Ectodermal cell (in vitro differentiated cells): ENCODE results near the gene MASP1.

Experiments
- H3K27ac ChIP-seq: 2 replicates; pipeline ENCODE4 v1.7.0; 2013; ENCODE audit warnings: mild to moderate bottlenecking, low read depth, low read length; ENCODE audit not compliant: insufficient read depth, poor library complexity, severe bottlenecking
- H3K27me3 ChIP-seq: 2 replicates; pipeline ENCODE4 v1.7.0; 2013; ENCODE audit warnings: mild to moderate bottlenecking, low read length; ENCODE audit not compliant: insufficient read depth, control insufficient read depth, poor library complexity, severe bottlenecking
- H3K36me3 ChIP-seq: one replicate; pipeline ENCODE4 v1.7.0; 2013; ENCODE audit warnings: low read length; ENCODE audit not compliant: control insufficient read depth, insufficient read depth
- H3K4me1 ChIP-seq: one replicate; pipeline ENCODE4 v1.7.0; 2013; ENCODE audit warnings: low read length; ENCODE audit not compliant: control insufficient read depth, insufficient read depth
- H3K4me3 ChIP-seq: 2 replicates; pipeline ENCODE4 v1.7.0; 2013; ENCODE audit warnings: low read depth, low read length, control low read depth; ENCODE audit not compliant: insufficient read depth
- H3K9me3 ChIP-seq: 2 replicates; pipeline ENCODE4 v1.7.0; 2013; ENCODE audit warnings: mild to moderate bottlenecking, low read length, moderate library complexity; ENCODE audit not compliant: control insufficient read depth
- WGBS, 2 experiments: methylation state at CpG; one replicate each; pipeline ENCODE4 v1.1.7; 2013; ENCODE audit warnings: missing lambda C conversion rate in 2 of 2; 5-methylcytosine and 5-hydroxymethylcytosine counted together

Gene MASP1

GRCh38 chr3:187286467-187287059, 5.0 kb downstream of the MASP1 start:
- no peak overlapping the region for H3K4me3 ChIP-seq
- no peaks in the 10 kb centered on the region for H3K9me3 ChIP-seq
- WGBS, 2 experiments = 94 to 96% methylated on average over 4 to 5 of the region's 5 CpGs
- H3K4me1 ChIP-seq = peaks cover 6% of the 10 kb centered on the region
- H3K27ac ChIP-seq = no peak overlapping the region
- no peaks in the 10 kb centered on the region for H3K36me3 ChIP-seq
- no peaks in the 10 kb centered on the region for H3K27me3 ChIP-seq

- no peak overlapping the region for H3K4me3 ChIP-seq
- no peaks in the 10 kb centered on the region for H3K27me3 ChIP-seq
- no peaks in the 10 kb centered on the region for H3K36me3 ChIP-seq
- no peak overlapping the region for H3K27ac ChIP-seq
- 70 to 72% methylated on average over 4 of the region's 4 CpGs for WGBS, 2 experiments
- H3K9me3 ChIP-seq = no peaks in the 10 kb centered on the region
- peaks cover 1% of the 10 kb centered on the region for H3K4me1 ChIP-seq
Measured at GRCh38 chr3:187281191-187281714, 10.3 kb downstream of the MASP1 start.

GRCh38 chr3:187280644-187281043, 10.9 kb downstream of the MASP1 start:
- peaks cover 7% of the 10 kb centered on the region for H3K4me1 ChIP-seq
- H3K9me3 ChIP-seq = no peaks in the 10 kb centered on the region
- no peaks in the 10 kb centered on the region for H3K27me3 ChIP-seq
- H3K27ac ChIP-seq = no peak overlapping the region
- no peak overlapping the region for H3K4me3 ChIP-seq
- WGBS, 2 experiments = 85 to 93% methylated on average over 1 of the region's 1 CpG
- H3K36me3 ChIP-seq = no peaks in the 10 kb centered on the region

- WGBS, 2 experiments = 74 to 87% methylated on average over 1 of the region's 1 CpG
Measured at GRCh38 chr3:187277129-187277462, 14.4 kb downstream of the MASP1 start.

GRCh38 chr3:187276397-187277128, 15.0 kb downstream of the MASP1 start:
- WGBS, 2 experiments = 83 to 90% methylated on average over 7 of the region's 7 CpGs

More at GRCh38 chr3:187277129-187277462, 14.4 kb downstream of the MASP1 start:
- Histone ChIP-seq H3K27me3 (no peaks in the 10 kb centered on the region), H3K4me3 (no peak overlapping the region), H3K27ac (no peak overlapping the region), H3K9me3 (no peaks in the 10 kb centered on the region), H3K36me3 (no peaks in the 10 kb centered on the region), H3K4me1 (peaks cover 20% of the 10 kb centered on the region)

GRCh38 chr3:187274977-187275338, 16.6 kb downstream of the MASP1 start:
- no peak overlapping the region for H3K4me3 ChIP-seq
- 1 to 3% methylated on average over 5 of the region's 5 CpGs for WGBS, 2 experiments
- H3K27ac ChIP-seq = peak overlapping the region; percentile 57
- no peaks in the 10 kb centered on the region for H3K27me3 ChIP-seq
- H3K36me3 ChIP-seq = no peaks in the 10 kb centered on the region
- H3K9me3 ChIP-seq = no peaks in the 10 kb centered on the region
- peaks cover 20% of the 10 kb centered on the region for H3K4me1 ChIP-seq

More at GRCh38 chr3:187276397-187277128, 15.0 kb downstream of the MASP1 start:
- Histone ChIP-seq H3K4me3 (no peak overlapping the region), H3K27ac (no peak overlapping the region), H3K27me3 (no peaks in the 10 kb centered on the region), H3K4me1 (peaks cover 20% of the 10 kb centered on the region), H3K36me3 (no peaks in the 10 kb centered on the region), H3K9me3 (no peaks in the 10 kb centered on the region)

GRCh38 chr3:187274315-187274976, 17.1 kb downstream of the MASP1 start:
- H3K36me3 ChIP-seq = no peaks in the 10 kb centered on the region
- no peaks in the 10 kb centered on the region for H3K9me3 ChIP-seq
- peaks cover 20% of the 10 kb centered on the region for H3K4me1 ChIP-seq
- H3K27me3 ChIP-seq = no peaks in the 10 kb centered on the region
- H3K4me3 ChIP-seq = no peak overlapping the region
- WGBS, 2 experiments = 32 to 34% methylated on average over 6 of the region's 6 CpGs
- H3K27ac ChIP-seq = no peak overlapping the region

GRCh38 chr3:187271582-187271981, 20.0 kb downstream of the MASP1 start:
- H3K27ac ChIP-seq = no peak overlapping the region
- H3K36me3 ChIP-seq = no peaks in the 10 kb centered on the region
- no peak overlapping the region for H3K4me3 ChIP-seq
- H3K4me1 ChIP-seq = peaks cover 20% of the 10 kb centered on the region
- WGBS, 2 experiments = 80 to 86% methylated on average over 1 to 2 of the region's 2 CpGs
- H3K27me3 ChIP-seq = no peaks in the 10 kb centered on the region
- H3K9me3 ChIP-seq = no peaks in the 10 kb centered on the region

GRCh38 chr3:187269486-187269885, 22.1 kb downstream of the MASP1 start:
- Histone ChIP-seq H3K27ac (no peak overlapping the region), H3K9me3 (no peaks in the 10 kb centered on the region), H3K36me3 (no peaks in the 10 kb centered on the region), H3K4me1 (peaks cover 4% of the 10 kb centered on the region), H3K27me3 (no peaks in the 10 kb centered on the region), H3K4me3 (no peak overlapping the region)

- no peaks in the 10 kb centered on the region for H3K36me3 ChIP-seq
- no peaks in the 10 kb centered on the region for H3K9me3 ChIP-seq
- no peaks in the 10 kb centered on the region for H3K27me3 ChIP-seq
- no peak overlapping the region for H3K27ac ChIP-seq
- WGBS, 2 experiments = 94 to 96% methylated on average over 3 of the region's 3 CpGs
- H3K4me1 ChIP-seq = no peaks in the 10 kb centered on the region
- no peak overlapping the region for H3K4me3 ChIP-seq
Measured at GRCh38 chr3:187267306-187267705, 24.2 kb downstream of the MASP1 start.
